T47D (cell line): ENCODE measurements around the gene BFSP1.

Experiments
- DNase-seq, 2 experiments: peaks; one replicate each; pipeline versions ENCODE4 v3.0.0 to v3.0.0-alpha.2; 2011 to 2012; ENCODE audit warnings: low read depth in 1 of 2, low spot score in 1 of 2
- JUND ChIP-seq: IDR thresholded peaks from 2 replicates; pipeline ENCODE4 v1.6.1; 2012; ENCODE audit warnings: low read depth
- in situ Hi-C: cut with HindIII; loops from 2 replicates; pipeline ENCODE4 v1.10.0; 2016; ENCODE audit warnings: low sequenced_read_pairs, low pct_unique_long_range_greater_than_20kb

Gene BFSP1

DNA sequence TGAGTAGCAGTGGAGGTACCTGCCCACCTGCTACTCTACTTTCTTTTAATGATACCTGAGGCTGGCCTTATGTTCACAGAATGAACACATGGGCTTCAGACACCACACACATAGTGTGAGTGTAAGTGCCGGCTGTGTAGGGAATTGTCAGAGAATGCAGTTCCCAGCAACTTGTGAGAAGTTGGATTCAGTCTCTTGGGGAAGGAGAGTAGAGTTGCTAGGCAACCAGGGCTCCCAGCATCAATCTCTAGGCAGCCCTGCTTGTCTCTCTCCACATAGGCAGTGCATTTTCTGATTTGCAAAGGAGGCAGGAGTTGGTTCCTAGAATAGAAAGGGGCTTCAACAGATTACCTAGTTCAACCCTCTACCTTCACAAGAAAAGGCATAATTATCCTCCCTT, 74.1 kb downstream of the BFSP1 start:
- TF ChIP-seq JUND: no peak
- in situ Hi-C loops: no loop called here
- DNase-seq: no peak

DNA sequence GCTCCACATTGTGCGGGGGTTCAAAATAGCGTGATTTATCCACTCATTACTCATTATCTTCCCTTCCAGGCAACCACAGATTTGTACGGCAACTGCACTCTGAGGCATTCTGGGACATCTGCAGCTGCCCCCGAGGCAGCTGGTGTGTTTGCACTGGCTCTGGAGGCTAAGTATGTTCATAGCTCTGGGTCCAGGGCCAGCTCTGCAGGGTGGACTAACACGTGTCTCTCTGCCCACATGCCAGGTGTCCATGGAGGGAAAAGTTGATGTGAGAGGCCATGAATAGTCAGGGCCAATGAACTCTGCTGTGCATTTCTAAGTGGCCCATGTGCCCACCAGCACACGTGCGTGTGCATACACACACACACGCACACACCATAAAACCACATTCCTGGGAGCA, 74.9 kb downstream of the BFSP1 start:
- no peak for DNase-seq
- TF ChIP-seq JUND: no peak
- in situ Hi-C loops: no loop called here

DNA sequence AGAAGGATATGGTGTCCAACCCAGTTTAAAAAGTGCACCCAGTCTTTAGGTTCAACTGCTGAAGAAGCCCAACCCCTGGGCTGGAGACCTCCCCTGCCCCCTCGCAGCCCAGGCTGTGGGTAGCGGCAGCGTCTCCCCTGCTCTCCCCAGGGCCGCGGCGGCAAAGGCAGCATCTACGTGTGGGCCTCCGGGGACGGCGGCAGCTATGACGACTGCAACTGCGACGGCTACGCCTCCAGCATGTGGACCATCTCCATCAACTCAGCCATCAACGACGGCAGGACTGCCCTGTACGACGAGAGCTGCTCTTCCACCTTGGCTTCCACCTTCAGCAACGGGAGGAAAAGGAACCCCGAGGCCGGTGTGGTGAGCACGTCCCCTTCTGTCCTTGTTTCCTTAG, 77.6 kb downstream of the BFSP1 start:
- in situ Hi-C loops: no loop called here
- no peak for TF ChIP-seq JUND
- DNase-seq: no peak

DNA sequence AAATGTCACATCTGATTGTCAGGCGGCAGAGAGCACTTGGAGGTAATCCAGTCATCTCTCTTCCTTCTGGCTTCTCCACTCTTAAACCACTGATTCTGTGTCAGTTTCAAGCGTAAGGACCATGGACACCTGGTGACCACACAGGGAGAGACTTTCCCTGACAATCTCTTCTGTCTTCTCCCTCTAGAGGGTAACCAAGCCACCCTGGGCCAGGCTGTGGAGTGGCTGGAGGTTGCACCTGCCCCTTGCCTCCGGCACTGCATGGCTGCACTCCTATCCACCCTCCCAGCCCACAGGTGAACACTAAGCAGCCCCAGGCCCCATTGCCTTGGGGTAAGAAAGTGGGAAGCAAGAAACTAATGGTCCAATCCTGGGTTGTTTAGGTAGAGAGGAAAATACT, 78.7 kb downstream of the BFSP1 start:
- DNase-seq: no peak

DNA sequence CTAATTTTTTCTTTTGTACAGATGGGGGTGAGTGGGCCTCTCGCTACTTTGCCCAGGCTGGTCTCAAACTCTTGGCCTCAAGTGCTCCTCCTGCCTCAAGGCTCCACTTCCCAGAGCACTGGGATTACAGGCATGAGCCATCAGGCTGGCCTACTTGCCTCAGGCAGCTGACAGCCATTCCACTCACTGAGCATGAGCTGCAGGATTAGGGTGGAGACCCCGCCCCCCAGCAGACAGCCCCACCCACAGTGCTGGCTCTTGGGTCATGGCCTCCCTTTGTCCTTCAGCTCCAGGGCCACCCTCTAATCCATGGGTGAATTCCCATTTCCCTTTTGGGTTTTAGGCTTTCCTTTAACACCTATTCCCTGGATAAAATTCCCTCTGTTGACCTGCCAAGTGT, 82.1 kb downstream of the BFSP1 start:
- DNase-seq: no peak
- TF ChIP-seq JUND: no peak
- in situ Hi-C loops: no loop called here

More for the DNA sequence above, 78.7 kb downstream of the BFSP1 start:
- TF ChIP-seq JUND: no peak
- in situ Hi-C loops: no loop called here

DNA sequence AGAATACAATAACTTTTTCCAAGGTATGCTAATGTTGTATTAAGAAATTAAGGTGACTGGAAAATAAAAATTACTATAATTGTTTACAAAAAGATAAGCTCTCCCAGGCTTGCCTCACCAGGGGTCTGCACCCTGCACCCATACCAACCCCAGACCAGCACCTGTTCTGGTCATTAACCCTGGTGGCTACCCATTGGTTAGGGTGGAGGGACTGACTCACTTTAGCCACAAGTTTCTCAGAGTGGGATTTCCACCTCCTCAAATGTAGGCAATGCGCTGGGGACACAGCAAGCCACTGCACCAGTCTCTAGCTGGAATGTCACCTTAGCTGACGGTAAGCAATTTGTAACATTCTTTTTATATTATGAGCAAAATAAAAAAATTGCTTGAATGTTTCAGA, 83.1 kb downstream of the BFSP1 start:
- no peak for DNase-seq
- in situ Hi-C loops: no loop called here
- no peak for TF ChIP-seq JUND

DNA sequence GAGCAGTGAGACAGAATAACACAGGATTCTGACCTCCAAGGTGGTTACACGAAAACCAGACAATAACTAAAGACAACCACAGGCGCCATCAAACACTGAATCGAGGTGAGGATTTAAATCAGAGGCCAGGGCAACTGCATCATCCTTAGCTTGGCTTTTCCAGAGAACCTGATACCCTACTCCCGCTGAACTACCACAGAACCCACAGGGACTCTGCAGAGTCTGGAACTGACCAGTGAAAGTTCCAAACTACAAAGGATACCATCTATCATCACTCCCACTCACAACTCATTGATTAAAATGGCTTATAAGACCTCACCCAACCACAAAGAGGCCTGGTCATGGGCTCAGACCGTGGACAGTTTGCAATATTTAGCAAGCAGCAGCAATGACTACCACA, 85.0 kb downstream of the BFSP1 start:
- TF ChIP-seq JUND: no peak
- in situ Hi-C loops: no loop called here
- no peak for DNase-seq

DNA sequence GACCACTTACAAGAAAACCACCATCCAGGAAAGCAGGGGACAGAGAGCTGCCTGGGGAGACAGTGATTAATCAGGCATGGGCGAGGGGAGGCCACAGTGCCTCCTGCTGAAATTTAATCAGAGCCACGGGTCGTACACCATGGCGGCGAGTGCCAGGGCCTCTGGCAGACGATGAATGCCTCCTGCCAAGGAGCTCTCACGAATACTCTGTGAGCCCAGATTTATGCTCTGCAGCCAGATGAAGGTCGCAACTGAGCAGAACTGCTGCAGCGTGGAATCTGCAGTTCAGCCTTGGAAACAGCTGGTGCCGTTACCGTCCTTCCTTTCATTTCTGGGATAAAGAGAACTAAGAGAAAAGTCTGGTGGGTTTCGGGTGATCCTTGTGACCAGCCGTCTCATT, 85.6 kb downstream of the BFSP1 start:
- no peak for TF ChIP-seq JUND
- in situ Hi-C loops: no loop called here
- no peak for DNase-seq

DNA sequence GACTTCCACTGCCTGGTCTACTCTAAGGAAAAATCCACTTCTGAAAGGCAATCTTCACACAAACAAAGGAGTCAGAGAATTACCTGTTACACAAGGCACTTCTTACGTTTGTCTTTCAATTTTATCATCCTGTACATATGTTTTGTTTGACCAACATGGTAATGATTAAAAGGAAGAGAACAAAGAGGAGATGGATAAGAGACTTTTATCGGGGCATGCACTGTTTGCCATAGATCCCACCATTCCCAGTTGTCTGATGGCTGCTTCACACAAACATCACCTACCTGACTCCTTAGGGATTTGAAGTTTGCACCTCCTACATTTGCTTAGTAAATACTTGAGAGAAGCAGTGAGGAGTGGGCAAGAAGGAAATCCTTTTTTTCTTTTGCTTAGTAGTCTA, 87.1 kb downstream of the BFSP1 start:
- no peak for DNase-seq
- in situ Hi-C loops: no loop called here
- no peak for TF ChIP-seq JUND
